GM21423 (cell line): Measurements from ENCODE around the gene PFAS.
"Not testable (repeated sequence)": the region's sequence is repeated elsewhere in the genome, so short reads cannot be mapped to it uniquely, and the experiment has no call there.

Experiments used
- ATAC-seq: cut with Tn5 transposase; IDR thresholded peaks from one replicate; pipeline ENCODE4 v1.9.1; 2021; ENCODE audit warnings: mild to moderate bottlenecking, moderate library complexity; ENCODE audit not compliant: unreplicated experiment

PFAS gene

DNA sequence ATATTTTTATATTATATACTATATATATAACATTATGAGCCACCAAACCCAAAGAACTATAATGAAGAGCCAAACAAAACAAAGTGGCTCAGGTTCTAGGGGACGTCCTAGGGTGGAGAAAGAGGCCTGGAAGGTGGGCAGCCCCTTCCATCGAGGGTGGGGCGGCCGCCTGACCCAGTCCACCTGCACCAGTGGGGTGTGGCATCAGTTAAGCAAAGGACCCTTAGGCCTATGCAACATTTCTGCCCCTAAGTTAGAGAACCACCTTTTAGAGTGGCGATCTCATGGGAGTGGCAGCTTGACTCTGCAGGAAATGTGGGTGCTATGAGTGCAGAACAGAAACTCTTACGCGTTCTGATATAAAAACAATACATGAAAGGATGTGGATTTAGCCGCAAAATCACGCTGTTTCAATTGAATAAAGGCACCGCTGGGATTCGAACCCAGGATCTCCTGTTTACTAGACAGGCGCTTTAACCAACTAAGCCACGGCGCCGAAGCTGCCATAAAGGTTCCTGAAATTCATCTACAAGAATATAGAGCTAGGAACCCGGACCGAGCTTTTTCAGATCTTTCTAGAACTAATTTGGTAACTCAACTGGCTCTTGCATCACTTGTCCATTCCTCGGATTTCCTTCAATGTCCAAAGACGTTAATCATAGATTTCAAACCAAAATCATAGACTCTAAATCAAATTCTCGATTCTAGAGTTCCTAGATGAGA lies 23.1 kb upstream of the PFAS start:
- ATAC-seq, result no peak

DNA sequence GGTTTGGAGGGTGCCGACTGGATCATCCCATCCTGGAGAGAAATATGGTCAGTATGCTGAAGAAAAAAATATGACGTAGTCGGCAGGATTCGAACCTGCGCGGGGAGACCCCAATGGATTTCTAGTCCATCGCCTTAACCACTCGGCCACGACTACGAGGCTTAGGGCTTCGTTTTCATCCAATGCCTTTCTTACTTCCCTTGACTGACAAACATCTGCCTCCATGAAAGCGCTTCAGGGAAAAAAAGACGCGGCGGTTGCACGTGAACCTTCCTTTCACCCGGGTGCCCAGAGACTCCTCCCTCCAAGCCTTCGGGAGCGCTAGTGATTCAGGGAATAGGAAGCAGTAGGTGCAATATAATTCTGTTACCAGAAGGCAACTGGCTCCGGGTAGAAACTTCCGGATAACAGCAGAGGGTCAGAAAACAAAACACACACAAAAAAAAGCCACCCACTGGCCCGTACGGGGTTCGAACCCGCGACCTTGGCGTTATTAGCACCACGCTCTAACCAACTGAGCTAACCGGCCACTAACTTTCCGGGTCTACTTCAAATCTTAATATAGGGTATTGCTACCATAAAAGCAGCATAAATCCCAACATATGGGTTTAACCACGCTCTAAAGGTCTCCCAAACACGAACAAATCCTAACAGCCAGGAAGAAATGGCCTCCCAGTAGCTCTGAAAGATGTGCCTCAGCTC lies 22.4 kb upstream of the PFAS start:
- no peak for ATAC-seq

DNA sequence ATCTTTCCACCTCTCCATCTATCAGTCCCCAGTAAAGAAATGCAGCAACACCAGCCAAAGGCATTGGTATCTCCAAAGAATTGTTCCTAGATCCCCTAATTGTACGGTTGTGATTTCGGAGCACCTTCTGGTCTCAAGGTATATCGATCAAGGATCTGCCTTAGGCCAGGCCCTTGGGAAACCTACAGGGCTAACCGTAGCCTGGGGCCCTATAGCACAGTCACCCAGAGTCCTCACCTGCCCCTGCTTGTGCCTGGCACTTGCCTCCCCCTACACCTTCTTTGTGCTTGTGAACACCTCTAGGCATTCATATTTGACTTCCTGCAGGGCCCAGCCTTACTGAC lies 21.9 kb upstream of the PFAS start:
- ATAC-seq, result no peak

DNA sequence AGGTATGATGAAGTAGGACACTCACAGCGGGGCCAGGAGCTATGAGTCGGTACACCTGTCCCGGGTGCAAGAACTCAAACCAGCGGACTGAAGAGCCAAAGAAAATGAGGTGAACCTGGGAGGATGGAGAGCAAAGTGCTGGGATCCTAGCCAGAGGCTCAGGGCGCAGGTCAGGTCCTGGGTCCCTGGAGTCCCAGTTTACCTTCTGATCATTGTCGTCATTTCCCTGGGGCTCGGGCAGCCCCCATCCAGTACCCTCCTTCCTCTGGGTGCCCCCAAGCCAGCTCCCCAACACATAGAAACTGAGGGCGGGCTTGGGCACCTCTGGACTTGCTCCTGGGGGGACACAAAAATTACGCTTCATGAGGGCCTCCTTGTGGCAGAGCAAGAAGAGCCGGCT lies 17.4 kb upstream of the PFAS start:
- no peak for ATAC-seq

DNA sequence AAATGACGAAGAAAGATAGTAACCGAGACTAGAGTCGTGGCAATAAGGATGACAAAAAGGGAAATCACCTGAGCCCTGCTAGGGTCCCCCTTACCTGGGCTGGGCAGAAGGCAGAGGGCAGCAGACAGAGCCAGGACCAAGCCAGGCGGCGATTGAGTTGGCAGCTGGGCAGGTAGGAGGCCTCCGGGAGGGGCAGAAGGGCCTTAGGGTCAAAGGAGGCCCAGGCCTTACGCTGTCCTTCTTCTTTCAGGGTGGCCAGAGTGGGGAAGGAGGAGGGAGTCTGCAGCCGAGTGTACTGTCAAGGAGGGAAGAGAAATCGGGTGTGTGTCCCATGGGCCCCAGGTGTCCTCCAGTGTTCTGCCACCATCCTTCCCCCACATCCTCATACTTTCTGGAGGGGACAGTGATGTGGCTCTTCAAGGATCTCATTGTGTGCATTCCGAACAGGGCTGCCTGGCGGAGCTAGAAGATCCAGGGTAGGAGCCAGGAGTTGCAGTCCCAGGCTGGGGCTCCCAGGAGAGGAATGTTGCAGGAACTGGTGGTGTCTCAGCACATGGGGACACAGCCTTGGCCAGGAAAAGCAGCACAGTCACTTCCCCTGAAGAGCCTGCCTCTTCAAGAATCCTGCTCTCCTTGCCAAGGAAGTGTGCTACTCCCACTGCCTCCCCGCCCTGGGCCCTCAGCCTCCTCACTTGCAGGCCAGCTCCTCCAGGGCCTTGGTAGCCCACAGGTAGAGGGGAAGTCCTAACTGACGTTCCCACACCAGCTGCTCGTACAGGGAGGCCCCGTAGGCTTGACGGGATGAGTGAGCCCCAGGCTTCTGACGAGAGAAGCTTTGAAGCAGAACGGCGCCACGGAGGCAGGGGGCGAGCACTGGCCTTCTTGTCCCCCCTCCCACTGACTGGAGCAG lies 14.5 kb upstream of the PFAS start:
- ATAC-seq, result no peak

DNA sequence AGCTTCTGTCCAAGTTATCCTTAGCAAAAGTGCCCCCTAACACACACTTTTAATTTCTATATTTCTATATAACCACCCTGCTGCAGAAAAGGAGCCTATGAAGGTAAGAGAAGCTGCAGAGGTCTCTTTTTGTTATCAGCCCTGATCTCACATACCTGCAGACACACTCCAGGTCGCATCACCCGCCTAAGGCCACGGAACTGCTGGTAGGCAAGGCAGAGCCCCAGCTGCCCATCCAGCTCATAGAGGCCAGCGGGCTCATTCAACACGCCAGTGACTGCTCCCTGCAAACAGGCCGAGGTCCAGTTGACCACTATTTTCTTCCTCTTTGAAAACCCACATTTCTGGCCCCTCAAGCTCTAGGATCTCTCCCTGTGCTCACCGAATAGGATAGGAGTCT lies 13.4 kb upstream of the PFAS start:
- no peak for ATAC-seq

DNA sequence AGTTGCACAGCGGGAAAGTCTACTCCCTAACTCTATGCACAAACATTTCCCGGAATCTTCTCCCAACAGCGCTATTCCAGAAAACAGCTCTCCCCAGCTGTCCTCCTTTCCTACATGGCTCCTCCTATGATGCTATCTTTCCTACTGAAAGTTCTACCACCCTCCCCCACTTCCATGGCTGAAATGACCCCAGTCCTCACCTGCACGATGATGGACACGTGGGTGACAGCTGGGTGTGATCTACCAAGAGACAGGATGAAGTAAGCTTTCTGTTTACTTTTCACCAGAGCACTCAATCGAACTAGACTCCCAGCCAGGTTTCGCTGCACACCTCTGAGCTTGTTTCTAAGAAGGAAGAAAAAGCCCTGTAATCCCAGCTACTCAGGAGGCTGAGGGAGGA lies 11.9 kb upstream of the PFAS start:
- ATAC-seq, result no peak

DNA sequence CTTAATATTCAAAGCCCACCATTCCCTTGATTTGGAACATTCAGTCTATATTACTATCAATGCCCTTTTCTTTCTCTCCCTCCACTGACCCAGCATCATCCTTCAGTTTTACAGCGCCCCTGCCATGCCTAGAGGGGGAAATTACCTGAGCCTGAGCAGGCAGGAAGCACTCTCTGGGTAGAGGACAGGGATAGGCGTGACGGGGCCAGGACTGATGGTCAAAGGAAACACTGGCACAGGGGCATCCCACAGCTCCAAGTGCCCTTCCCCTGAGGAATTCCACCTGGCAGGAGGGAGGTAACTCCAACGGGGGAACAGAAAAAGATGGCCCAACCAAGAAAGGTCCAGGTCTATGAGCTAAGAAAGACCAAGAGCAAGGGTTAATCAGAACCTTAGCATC lies 11.2 kb upstream of the PFAS start:
- ATAC-seq, result no peak

DNA sequence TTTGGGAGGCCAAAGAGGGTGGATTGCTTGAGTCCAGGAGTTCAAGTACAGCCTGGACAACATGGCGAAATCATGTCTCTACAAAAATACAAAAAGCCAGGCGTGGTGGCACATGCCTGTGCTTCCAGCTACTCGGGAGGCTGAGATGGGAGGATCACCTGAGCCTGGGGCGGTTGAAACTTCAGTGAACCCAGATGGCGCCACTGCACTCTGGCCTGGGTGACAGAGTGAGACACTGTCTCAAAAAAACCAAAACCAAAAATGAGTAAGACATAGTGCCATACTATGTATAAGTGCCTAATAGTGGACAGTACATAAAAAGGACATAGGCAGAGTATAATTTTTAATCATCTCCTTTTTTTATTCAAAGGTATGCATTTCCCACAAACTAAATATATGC lies 5.3 kb upstream of the PFAS start:
- no peak for ATAC-seq

DNA sequence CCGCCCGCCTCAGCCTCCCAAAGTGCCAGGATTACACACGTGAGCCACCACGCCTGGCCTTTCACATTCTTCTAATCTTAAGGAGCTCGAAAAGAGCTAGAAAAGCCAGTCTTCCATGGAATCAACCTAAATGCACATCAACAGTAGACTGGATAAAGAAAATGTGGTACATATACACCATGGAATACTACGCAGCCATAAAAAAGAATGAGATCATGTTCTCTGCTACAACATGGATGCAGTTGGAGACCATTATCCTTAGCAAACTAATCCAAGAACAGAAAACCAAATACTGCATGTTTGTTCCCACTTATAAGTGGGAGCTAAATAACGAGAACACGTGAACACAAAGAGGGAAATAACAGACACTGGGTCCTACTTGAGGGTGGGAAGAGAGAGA lies 4.3 kb upstream of the PFAS start:
- no peak for ATAC-seq

DNA sequence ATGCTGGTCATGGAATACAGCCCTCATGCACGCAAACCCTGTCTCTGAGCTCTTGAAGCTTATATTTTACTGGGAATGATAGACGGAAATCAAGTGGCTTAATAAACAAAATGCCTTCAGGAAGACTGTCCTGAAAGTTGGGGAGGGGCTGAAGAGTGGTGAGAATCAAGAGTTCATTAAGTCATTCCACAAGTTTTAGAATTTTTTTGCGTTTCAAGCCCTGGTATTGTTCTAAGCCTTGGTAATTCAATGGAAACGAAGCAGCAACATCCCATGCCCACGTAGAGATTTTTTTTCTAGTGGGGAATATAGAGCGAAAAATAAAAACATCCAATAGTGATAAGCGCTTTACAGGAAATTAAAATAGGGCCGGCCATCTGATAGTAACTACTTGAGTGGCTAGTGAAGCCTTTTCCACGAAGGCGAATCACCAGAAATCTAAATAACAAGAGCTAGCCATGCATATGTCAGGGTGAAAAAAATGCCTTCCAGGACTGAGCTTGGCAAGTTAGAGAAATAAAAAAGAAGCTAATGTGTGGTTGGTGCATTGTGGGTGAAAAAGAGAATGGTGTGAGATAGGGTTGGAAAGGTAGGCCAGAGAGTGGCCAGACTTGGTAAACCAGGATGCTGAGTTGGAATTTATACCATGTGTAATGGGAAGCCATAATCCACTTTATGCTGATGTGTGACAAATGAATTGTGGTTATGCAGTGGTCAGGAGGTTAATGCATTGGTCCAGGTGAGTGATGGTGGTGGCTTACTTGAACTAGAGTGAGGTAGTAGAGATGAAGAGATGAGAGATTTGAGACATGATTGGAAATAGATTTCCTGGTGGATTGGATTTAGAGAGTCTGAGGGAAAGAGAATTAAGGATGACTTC lies 772 bp downstream of the PFAS start:
- no peak for ATAC-seq

DNA sequence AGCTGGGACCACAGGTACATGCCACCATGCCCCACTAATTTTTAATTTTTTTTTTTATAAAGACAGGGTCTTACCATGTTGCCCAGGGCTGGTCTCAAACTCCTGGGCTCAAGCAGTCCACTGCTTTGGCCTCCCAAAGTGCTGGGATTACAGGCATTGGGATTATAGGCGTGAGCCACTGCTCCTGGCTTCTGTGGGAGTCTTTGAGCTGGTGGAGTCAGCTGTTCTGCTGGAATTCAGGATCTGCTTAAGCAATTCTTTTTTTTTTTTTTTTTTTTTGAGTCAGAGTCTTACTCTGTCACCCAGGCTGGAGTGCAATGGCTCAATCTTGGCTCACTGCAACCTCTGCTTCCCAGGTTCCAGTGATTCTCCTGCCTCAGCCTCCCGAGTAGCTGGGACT lies 2.3 kb downstream of the PFAS start:
- not testable (repeated sequence) for ATAC-seq

DNA sequence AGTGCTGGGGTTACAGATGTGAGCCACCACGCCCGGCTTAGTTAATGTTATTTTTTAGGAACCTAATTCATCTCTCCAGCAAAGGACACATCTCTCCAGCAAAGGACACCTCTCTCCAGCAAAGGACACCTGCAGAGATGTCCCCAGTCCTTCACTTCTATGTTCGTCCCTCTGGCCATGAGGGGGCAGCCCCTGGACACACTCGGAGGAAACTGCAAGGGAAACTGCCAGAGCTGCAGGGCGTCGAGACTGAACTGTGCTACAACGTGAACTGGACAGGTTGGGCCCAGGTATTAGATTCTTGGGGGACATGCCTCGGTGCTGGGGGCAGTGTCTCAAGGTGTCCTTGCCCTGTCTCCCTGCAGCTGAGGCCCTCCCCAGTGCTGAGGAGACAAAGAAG lies 4.7 kb downstream of the PFAS start:
- no peak for ATAC-seq

DNA sequence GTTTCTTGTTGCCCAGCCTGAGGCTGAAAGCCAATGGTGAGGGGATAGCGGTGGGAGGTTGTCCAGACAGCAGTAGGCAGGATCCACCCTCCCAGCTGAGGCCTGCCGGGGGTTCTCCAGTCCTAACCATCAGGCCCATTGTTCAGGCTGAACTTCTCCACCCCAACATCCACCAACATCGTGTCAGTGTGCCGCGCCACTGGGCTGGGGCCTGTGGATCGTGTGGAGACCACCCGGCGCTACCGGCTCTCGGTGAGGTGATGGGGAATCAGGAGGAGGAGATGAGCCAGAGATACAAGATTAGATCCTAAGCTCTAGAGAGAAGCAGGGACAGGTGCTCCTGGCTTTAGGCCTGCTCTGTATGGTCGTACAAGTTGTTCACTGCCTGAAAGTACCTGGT lies 5.8 kb downstream of the PFAS start:
- ATAC-seq, result no peak

DNA sequence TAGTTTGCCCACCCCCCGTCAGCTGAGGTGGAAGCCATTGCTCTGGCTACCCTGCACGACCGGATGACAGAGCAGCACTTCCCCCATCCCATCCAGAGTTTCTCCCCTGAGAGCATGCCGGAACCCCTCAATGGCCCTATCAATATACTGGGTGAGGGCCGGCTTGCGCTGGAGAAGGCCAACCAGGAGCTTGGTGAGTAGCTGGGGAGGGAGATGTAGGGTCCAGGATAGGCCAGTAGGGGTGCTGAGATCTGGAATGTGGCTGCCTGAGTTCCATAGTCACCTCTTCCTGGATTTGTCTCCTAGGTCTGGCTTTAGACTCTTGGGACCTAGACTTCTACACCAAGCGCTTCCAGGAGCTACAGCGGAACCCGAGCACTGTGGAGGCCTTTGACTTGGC lies 6.4 kb downstream of the PFAS start:
- no peak for ATAC-seq

DNA sequence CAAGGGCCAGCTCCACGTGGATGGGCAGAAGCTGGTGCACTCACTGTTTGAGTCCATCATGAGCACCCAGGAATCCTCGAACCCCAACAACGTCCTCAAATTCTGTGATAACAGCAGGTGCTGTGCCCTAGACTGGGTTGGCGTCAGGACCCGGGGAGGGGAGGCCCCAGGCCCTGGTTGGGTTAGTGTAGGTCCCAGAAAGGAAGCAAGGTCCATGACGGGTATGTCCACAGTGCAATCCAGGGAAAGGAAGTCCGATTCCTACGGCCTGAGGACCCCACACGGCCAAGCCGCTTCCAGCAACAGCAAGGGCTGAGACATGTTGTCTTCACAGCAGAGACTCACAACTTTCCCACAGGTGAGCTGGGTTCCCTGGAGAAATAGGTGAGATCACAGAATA lies 7.2 kb downstream of the PFAS start:
- no peak for ATAC-seq

DNA sequence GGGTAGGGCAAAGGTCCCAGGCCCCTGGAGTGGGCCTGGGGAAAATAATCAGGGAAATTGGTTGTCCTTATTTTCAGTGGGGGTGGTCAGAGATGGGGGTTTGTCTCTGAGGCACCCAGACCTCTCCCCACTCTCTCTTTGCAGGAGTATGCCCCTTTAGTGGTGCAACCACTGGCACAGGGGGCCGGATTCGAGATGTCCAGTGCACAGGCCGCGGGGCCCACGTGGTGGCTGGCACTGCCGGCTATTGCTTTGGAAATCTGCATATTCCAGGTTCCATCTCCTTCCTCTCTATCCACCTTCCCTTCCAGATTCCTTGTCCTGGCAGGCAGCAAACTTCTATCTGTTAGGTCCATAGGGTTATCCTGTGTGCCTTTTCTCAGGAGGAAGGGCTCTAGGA lies 7.6 kb downstream of the PFAS start:
- no peak for ATAC-seq

DNA sequence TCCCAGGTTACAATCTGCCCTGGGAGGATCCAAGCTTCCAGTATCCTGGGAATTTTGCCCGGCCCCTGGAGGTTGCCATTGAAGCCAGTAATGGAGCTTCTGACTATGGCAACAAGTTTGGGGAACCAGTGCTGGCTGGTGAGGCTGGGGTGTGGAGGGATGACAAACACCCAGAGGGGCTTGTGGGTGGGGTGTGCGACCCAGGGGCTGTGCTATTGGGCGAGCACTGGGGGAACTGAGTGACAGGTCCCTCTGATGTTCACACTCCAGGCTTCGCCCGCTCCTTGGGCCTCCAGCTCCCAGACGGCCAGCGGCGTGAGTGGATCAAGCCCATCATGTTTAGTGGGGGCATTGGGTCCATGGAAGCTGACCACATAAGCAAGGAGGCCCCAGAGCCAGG lies 8.7 kb downstream of the PFAS start:
- no peak for ATAC-seq

DNA sequence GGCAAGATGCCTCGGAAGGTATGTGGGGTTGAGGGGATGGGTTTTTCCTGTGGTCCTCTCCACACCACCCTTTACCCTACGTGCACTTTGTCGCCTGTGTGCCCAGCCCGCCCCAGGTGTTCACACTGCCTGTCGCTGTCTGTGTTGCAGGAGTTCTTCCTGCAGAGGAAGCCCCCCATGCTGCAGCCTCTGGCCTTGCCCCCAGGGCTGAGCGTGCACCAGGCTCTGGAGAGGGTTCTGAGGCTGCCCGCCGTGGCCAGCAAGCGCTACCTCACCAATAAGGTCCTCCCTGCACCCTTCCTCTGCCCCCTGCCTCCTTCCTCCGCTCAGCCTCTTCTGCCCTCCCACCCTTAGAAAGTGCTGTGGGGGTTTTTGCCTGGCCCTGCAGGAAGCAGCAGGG lies 15.2 kb downstream of the PFAS start:
- no peak for ATAC-seq

DNA sequence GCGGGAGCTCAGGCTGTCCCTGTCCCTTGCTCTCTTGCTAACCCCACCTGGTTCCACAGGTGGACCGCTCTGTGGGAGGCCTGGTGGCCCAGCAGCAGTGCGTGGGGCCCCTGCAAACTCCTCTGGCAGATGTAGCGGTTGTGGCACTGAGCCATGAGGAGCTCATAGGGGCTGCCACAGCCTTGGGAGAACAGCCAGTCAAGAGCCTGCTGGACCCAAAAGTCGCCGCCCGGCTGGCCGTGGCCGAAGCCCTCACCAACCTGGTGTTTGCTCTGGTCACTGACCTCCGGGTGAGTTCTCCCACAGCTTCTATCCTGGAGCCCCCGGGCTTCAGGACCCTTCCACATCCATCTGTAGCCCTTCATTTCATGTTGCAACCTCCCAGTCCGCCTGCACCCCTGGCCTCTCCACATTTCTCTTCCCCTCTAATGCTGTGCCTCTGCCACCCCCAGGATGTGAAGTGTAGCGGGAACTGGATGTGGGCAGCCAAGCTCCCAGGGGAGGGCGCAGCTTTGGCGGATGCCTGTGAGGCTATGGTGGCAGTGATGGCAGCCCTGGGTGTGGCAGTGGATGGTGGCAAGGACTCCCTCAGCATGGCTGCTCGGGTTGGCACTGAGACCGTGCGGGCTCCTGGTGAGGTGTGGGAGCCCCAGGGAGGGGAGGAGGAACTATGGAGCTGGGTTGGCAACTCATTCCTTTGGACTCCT lies 15.9 kb downstream of the PFAS start:
- no peak for ATAC-seq
